KOPT-K1 (cell line): ENCODE measurements around the gene ARPP21.
"Not testable (repeated sequence)": the region's sequence is repeated elsewhere in the genome, so short reads cannot be mapped to it uniquely, and the experiment has no call there.

ENCODE experiments used
- H3K27ac ChIP-seq: fragments of 200-600 bp; sonication (generic); 2 replicates; pipeline ENCODE4 v1.5.1; 2016; ENCODE audit warnings: antibody characterized with exemption, mild to moderate bottlenecking, low read depth, low read length; ENCODE audit not compliant: poor library complexity, severe bottlenecking
- H3K36me3 ChIP-seq: fragments of 200-600 bp; sonication (generic); 2 replicates; pipeline ENCODE4 v1.5.1; 2017; ENCODE audit warnings: antibody characterized with exemption, mild to moderate bottlenecking, low read length, moderate library complexity; ENCODE audit not compliant: insufficient read depth
- H3K9me3 ChIP-seq: fragments of 200-600 bp; sonication (generic); 2 replicates; pipeline ENCODE4 v1.5.1; 2017; ENCODE audit warnings: antibody characterized with exemption, low read length, mild to moderate bottlenecking; ENCODE audit not compliant: insufficient read depth, poor library complexity, severe bottlenecking

The ARPP21 gene

DNA sequence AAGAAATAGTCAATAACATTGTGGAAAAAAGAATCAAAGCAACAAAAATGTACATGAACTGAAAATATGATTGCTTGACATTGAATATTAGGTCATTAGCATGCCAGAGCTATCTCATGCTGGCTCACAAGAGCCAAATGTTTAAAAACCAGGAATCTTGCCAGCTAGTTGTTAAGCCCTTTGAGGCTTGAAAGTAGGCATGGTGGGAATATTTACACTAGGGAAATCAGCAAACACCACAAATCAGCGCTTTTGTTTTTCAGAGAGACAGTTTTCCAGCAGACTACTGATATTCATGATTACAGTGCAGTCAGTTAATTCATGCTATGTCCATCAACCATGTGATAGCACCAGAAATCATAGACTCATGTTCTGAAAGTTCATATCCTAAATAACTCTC is 144.8 kb downstream of the ARPP21 start:
- Histone ChIP-seq H3K27ac (no peak overlapping the region), H3K9me3 (no peaks in the 10 kb centered on the region), H3K36me3 (no peaks in the 10 kb centered on the region; the same call in 1 of the 2 replicates)

DNA sequence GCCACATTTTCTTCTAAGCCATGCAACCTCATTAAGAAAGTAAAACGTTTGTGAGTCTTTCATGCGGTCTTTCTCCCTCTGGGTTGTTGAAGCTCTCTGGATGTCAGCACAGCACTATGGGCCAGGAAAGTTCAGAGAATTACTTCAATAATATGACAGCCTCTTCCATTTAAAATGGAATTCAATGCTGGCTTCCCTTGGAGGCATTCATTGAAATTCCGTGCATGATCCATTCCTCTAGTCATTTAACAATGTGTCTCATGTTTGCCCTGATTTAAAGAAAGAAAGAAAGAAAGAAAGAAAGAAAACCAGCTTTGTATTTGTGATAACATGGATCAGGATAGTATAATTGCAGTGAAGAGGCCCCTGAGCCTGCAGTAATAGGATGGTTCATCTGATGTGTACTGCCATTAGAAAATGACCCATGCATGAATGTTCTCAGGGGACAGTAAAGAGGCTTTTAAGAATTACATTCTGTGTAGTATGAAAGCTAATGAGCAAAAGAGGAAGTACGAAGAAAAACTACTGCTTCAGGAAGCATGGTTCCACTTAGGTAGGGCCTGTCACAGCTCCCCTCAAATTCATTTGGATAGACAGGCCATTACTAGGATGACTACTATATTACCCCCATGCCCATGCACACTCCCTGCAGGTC is 146.0 kb downstream of the ARPP21 start:
- Histone ChIP-seq H3K9me3 (no peaks in the 10 kb centered on the region), H3K27ac (no peak overlapping the region), H3K36me3 (no peaks in the 10 kb centered on the region; the same call in 1 of the 2 replicates)

DNA sequence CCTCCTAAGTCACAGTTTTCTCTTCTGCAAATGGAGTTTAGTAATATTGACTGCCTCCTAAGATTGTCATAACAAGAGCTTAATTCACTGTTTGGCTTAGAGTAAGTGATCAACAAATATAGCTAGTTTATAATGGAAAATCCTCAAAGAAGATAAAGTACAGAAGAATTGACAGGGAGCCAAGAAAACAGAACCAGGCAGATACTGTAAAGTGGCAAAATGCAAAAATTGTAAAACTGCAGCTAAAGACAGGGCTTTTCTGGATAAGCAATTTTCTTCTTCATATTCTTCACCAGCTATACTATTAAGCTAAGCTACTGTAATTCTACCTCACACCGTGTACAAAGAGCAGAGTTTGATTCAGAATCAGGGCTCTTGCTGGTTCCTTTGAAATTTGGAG is 148.6 kb downstream of the ARPP21 start:
- Histone ChIP-seq H3K9me3 (no peaks in the 10 kb centered on the region), H3K27ac (no peak overlapping the region), H3K36me3 (peaks cover 4% of the 10 kb centered on the region; the same call in 1 of the 2 replicates)

DNA sequence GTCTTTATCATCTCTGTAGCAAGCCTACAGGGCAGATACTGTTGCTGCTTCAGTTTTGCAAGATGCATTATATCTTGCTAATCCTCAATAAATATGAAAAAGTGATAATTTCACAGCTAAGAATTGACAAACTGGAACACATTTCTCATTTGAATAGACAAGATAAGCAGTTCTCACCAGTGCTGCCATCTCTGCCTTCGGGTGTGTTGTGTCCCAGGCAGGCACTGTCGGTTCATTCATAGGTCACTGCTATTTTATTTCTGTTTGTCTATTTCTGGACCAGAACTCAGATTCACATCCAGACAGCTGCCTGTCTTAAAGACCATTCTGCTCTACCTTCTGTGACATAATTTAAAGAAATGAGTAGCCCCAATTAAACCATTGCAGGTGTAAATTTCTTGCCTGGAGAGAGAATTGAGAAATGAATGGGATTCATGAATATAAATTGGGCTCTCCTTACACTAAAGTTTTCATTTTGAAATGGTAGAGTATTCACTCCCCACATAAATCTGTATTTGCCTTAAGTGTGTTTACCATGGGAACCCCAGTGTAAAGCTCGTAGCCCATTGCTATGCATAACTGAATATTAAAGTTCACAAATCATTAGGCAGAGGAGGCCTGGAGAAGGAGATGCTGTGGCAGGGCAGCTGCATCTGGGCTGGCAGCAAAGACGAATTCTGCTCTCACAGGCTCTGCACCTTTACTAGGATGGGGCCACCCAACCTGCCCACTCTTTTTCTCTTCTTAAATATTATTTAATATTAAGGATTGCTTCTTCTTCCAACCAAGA is 149.9 kb downstream of the ARPP21 start:
- peaks cover 16% of the 10 kb centered on the region for H3K36me3 ChIP-seq

DNA sequence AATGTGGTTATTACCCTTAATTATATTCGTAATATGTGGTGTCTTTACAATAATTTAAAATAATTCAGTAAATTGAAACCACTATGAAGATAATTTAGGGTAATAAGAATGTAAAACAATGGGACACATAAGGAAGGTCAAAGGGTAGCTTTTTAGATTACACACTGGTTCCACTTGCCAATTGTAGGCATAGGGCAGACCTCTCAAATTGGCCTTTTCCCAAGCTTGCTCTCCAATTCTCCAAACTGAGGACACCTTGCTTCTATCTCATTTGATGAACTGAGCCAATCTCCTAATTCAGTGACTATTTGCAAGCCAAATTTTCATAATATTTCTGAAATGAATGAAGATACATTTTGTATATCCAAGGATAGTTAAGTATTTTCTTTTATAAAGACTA is 151.4 kb downstream of the ARPP21 start:
- H3K36me3 ChIP-seq, result peaks cover 24% of the 10 kb centered on the region
- no peaks in the 10 kb centered on the region for H3K9me3 ChIP-seq
- no peak overlapping the region for H3K27ac ChIP-seq

More for the DNA sequence above, 149.9 kb downstream of the ARPP21 start:
- Histone ChIP-seq H3K27ac (no peak overlapping the region), H3K9me3 (no peaks in the 10 kb centered on the region)

DNA sequence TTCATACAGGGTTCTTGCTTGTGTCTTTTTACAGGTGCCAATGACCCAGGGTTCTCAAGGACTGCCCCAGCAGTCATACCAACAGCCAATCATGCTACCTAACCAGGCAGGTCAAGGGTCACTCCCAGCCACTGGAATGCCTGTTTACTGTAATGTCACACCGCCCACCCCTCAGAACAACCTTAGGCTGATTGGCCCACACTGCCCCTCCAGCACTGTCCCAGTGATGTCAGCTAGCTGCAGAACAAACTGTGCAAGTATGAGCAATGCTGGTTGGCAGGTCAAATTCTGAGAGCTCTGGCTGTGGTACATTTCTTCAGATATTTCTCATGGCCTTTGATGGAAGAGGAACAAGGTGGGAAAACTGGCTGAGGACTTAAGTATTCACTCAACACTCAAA is 154.3 kb downstream of the ARPP21 start:
- Histone ChIP-seq H3K36me3 (peaks cover 24% of the 10 kb centered on the region), H3K9me3 (no peaks in the 10 kb centered on the region), H3K27ac (no peak overlapping the region)

DNA sequence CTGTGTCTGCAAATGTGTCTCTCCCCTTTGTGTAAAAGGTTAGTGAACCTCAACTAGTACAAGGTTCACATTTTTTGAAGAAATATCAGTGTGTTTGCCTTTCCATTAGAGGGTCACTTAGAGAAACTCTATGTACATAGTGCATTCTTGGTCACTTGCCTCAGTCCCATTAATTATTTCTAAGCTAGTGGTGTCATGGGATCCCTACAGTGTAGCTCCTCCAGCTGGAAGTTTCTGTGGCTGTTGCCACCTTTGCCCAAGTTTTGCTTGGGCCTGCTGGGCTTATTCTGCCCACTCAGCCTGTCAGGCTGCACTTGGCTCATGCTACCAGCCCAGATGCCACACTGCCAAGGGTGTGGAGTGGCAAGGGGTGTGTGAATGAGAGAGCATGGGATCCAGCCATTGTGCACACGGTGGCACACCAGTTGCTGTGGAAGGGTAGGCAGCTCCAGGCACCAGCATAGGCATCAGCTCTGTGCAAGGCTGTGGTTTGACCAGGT is 161.7 kb downstream of the ARPP21 start:
- H3K9me3 ChIP-seq, result peaks cover 12% of the 10 kb centered on the region
- no peaks in the 10 kb centered on the region; the same call in 1 of the 2 replicates for H3K36me3 ChIP-seq
- no peak overlapping the region for H3K27ac ChIP-seq

DNA sequence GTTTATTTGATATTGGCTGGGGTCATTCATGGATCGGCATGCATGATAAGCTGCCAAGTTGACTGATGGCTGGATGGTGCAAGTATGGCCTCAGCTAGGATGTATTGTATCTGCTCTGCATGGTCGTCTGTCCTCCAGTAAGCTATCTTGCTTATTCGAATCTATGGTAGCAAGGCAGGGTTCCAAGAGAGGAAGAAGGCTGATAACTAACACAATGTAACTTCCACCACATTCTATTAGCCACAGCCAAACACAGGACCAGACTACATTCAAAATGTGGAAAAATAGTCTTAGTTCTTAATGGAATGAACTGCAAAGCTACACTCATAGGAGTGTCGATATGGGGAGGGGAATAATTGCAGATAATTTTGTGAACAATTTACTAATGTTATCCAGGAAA is 175.2 kb downstream of the ARPP21 start:
- Histone ChIP-seq H3K27ac (no peak overlapping the region), H3K9me3 (no peaks in the 10 kb centered on the region), H3K36me3 (no peaks in the 10 kb centered on the region)

DNA sequence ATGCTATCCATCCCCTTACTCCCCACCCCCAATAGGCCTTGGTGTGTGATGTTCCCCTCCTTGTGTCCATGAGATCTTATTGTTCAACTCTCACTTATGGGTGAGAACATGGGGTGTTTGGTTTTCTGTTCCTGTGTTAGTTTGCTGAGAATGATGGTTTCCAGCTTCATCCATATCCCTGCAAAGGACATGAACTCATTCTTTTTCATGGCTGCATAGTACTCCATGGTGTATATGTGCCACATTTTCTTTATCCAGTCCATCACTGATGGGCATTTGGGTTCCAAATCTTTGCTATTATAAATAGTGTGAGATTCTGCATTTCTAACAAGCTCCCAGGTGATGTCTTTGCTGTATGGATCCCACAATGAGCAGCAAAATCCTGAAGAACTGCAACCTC is 176.5 kb downstream of the ARPP21 start:
- not testable (repeated sequence) for H3K9me3 ChIP-seq

DNA sequence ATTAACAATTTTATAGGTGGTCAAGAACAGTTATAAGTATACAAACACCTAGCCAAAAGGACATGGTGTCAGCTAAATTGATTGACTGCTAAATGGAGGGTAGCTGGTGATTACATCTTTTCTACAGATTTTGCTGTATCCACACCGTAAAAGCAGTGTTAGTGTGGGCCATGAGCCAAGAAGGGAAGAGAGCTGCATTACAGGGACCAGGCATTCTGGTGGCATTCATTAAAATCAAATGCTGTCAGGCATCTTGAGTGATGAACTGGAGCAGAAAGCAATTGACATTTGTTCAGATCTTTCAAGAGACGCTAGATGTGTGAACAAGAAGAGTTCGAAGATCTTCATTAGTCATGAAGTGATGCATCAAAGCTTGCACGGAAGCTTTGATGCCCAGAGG is 177.9 kb downstream of the ARPP21 start:
- H3K27ac ChIP-seq, result no peak overlapping the region
- H3K36me3 ChIP-seq, result no peaks in the 10 kb centered on the region
- no peaks in the 10 kb centered on the region for H3K9me3 ChIP-seq

More for the DNA sequence above, 176.5 kb downstream of the ARPP21 start:
- not testable (repeated sequence) for H3K27ac ChIP-seq, H3K36me3 ChIP-seq

DNA sequence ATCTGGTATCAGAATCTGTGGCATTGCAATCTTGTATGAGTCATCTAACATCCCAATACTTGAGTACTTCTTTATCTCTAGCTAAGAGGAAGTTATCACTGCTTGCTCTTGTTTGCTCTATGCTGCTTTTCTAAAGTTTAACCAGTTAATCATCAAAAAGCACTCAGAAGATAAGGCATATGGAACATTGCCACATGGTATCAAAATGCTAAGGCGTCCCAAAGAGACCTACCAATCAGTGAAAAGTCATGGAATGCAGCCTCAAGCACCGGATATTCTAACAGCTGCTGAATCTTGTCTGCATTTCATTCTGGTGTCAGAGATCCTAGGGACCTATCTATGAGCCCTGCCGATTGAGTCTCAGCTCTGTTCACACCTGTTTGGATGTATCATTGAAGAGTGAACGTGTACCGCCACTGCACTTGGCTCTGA is 192.8 kb downstream of the ARPP21 start:
- no peak overlapping the region for H3K27ac ChIP-seq
- no peaks in the 10 kb centered on the region for H3K9me3 ChIP-seq
- H3K36me3 ChIP-seq, result no peaks in the 10 kb centered on the region
